ENCODE measurements around the gene LRCH3.

GRCh38 chr3:197883541-197883940 is 92.5 kb downstream of the LRCH3 start:
- TF ChIP-seq EZH2 (IDR thresholded peaks at IDR 0.05; ENCODE audit: borderline replicate concordance) = no peak
- TF ChIP-seq CTCF (IDR thresholded peaks at IDR 0.05; ENCODE audit: poor library complexity) = no peak
- no peak for TF ChIP-seq EZH2phosphoT487 (IDR thresholded peaks at IDR 0.05; ENCODE audit: low read depth, severe bottlenecking, unreplicated experiment)

Data from hepatocyte (in vitro differentiated cells).